HepG2 (cell line): ENCODE results near the gene AKAP12. TPM values are rescaled to one million over a fixed set of nuclear protein-coding genes. Genes with fewer than 3 reads are reported as not detected.
A peak's percentile ranks its signal among the peaks of the same experiment; 100 is the strongest.

Experiments
- ATAC-seq: fragments of 200-7000 bp; cut with Tn5 transposase; 3 replicates; pipeline ENCODE4 v1.9.1; 2020; ENCODE audit warnings: mild to moderate bottlenecking, moderate library complexity
- BruUV-seq: library from RNA; stranded (reverse); fragments of 400-500 nt; replicated peaks from 2 replicates; lab custom pipeline; 2021; lab: Mats Ljungman, UMichigan
- CTCF ChIA-PET: fragments of 300-600 bp; formaldehyde crosslinking; extraction: SDS; loops from one replicate; lab custom pipeline; 2021; ENCODE audit warnings: low total read pairs, inconsistent platforms, low intra/inter-chr PET ratio; lab: Yijun Ruan, JAX
- POLR2A ChIA-PET: fragments of 350-600 bp; sonication (Branson Sonifier 250); formaldehyde crosslinking; loops from one replicate; lab custom pipeline; 2020; ENCODE audit warnings: antibody characterized with exemption, inconsistent platforms; lab: Yijun Ruan, JAX
- DNase-seq: peaks from one replicate; pipeline ENCODE4 v3.0.0-alpha.2; 2015; ENCODE audit warnings: low spot score
- FAIRE-seq: peaks from 3 replicates; lab custom pipeline; 2011; peaks lifted over from hg19 to GRCh38; lab: Jason Lieb, UNC
- H2AFZ ChIP-seq: one replicate; pipeline ENCODE4 v1.6.1; 2011; ENCODE audit warnings: low read length, inconsistent platforms
- H3K27ac ChIP-seq: fragments of 300-600 bp; 3 replicates; pipeline ENCODE4 v1.8.0; 2011; ENCODE audit warnings: mixed run types, mild to moderate bottlenecking, mixed read lengths, low read length, inconsistent platforms; ENCODE audit not compliant: insufficient read depth; ENCODE audit errors: extremely low read length
- H3K27me3 ChIP-seq, 2 experiments: fragments of 200-600 bp in 1 of 2; 2 replicates in 1 of 2; 3 replicates in 1 of 2; pipeline versions ENCODE4 v1.6.0 to v1.8.0; 2011; ENCODE audit warnings: low read length in 2 of 2, mild to moderate bottlenecking in 2 of 2, moderate library complexity in 2 of 2, inconsistent platforms in 1 of 2; ENCODE audit not compliant: insufficient read depth in 2 of 2, control insufficient read depth in 1 of 2
- H3K36me3 ChIP-seq, 2 experiments: fragments of 200-600 bp in 1 of 2; replicated peaks in 1 of 2; 2 replicates in 1 of 2; 3 replicates in 1 of 2; pipeline versions ENCODE4 v1.5.1 to v1.8.0; 2011; ENCODE audit warnings: low read length in 2 of 2, inconsistent platforms in 1 of 2; ENCODE audit not compliant: insufficient read depth in 2 of 2, control insufficient read depth in 1 of 2
- H3K4me1 ChIP-seq: 2 replicates; pipeline ENCODE4 v1.5.1; 2012; ENCODE audit warnings: low read length, inconsistent platforms; ENCODE audit not compliant: insufficient read depth
- H3K4me2 ChIP-seq: 2 replicates; pipeline ENCODE4 v1.6.0; 2011; ENCODE audit warnings: low read depth, low read length, inconsistent platforms
- H3K4me3 ChIP-seq, 3 experiments: fragments of 200-600 bp in 1 of 3; sonication (generic), shearing (Covaris generic) in 1 of 3; replicated peaks in 1 of 3; 2 replicates each; pipeline ENCODE4 v1.5.1; 2011 to 2016; ENCODE audit warnings: low read length in 3 of 3, inconsistent platforms in 2 of 3, low read depth in 2 of 3, mild to moderate bottlenecking in 2 of 3, control low read depth in 1 of 3, mixed read lengths in 1 of 3; ENCODE audit not compliant: insufficient read depth in 1 of 3
- H3K79me2 ChIP-seq: one replicate; pipeline ENCODE4 v1.6.1; 2011; ENCODE audit warnings: low read length, inconsistent platforms; ENCODE audit not compliant: insufficient read depth
- H3K9ac ChIP-seq: 2 replicates; pipeline ENCODE4 v1.6.0; 2011; ENCODE audit warnings: mild to moderate bottlenecking, low read depth, low read length, inconsistent platforms; ENCODE audit not compliant: insufficient read depth
- H3K9me3 ChIP-seq: 2 replicates; pipeline ENCODE4 v1.5.1; 2012; ENCODE audit warnings: mild to moderate bottlenecking, low read length
- H4K20me1 ChIP-seq: 2 replicates; pipeline ENCODE4 v1.6.0; 2011; ENCODE audit warnings: inconsistent platforms, mild to moderate bottlenecking, low read length, moderate library complexity; ENCODE audit not compliant: insufficient read depth
- DMAP1 ChIP-seq: IDR thresholded peaks from 2 replicates; pipeline ENCODE4 v1.6.1; 2016
- DR1 ChIP-seq: sonication (generic); formaldehyde crosslinking; IDR thresholded peaks from 2 replicates; pipeline ENCODE4 v1.8.0; 2021; ENCODE audit warnings: mild to moderate bottlenecking, missing genetic modification reagents, inconsistent platforms
- ETV6 ChIP-seq: sonication (generic); formaldehyde crosslinking; conservative IDR thresholded peaks from 2 replicates; pipeline ENCODE4 v1.4.0; 2020; ENCODE audit warnings: missing genetic modification reagents
- HES4 ChIP-seq: sonication (generic); formaldehyde crosslinking; IDR thresholded peaks from 2 replicates; pipeline ENCODE4 v1.9.0; 2021; ENCODE audit warnings: mild to moderate bottlenecking, missing genetic modification reagents, borderline replicate concordance
- KLF16 ChIP-seq, 2 experiments: sonication (generic) in 1 of 2; formaldehyde crosslinking in 1 of 2; IDR thresholded peaks; 2 replicates each; pipeline versions ENCODE4 v1.6.1 to v1.8.0; 2016 to 2023; ENCODE audit warnings: missing genetic modification reagents in 2 of 2, missing compliant biosample characterization in 1 of 2
- MXD1 ChIP-seq: sonication (generic); formaldehyde crosslinking; IDR thresholded peaks from 2 replicates; pipeline ENCODE4 v1.4.0; 2020; ENCODE audit warnings: mild to moderate bottlenecking, missing genetic modification reagents
- RBM39 ChIP-seq: fragments of 200-400 bp; formaldehyde crosslinking; IDR thresholded peaks from one replicate; pipeline ENCODE4 v1.6.1; 2018; ENCODE audit warnings: antibody characterized with exemption, mild to moderate bottlenecking, low read depth, low read length; ENCODE audit not compliant: poor library complexity, severe bottlenecking
- SKI ChIP-seq: fragments of 450-650 bp; IDR thresholded peaks from one replicate; pipeline ENCODE4 v1.6.1; 2018; ENCODE audit warnings: mild to moderate bottlenecking; ENCODE audit not compliant: partially characterized antibody
- STAT6 ChIP-seq: sonication (generic); formaldehyde crosslinking; IDR thresholded peaks from 2 replicates; pipeline ENCODE4 v1.4.0; 2020; ENCODE audit warnings: missing genetic modification reagents, mild to moderate bottlenecking, borderline replicate concordance
- ZBTB1 ChIP-seq: sonication (generic); formaldehyde crosslinking; IDR thresholded peaks from 2 replicates; pipeline ENCODE4 v1.4.0; 2020; ENCODE audit warnings: missing genetic modification reagents, borderline replicate concordance
- ZBTB8A ChIP-seq: sonication (generic); formaldehyde crosslinking; IDR thresholded peaks from 2 replicates; pipeline ENCODE4 v1.4.0; 2020; ENCODE audit warnings: mild to moderate bottlenecking, low read depth, missing genetic modification reagents, borderline replicate concordance
- ZNF468 ChIP-seq: sonication (generic); formaldehyde crosslinking; IDR thresholded peaks from 2 replicates; pipeline ENCODE4 v1.8.0; 2022; ENCODE audit warnings: mild to moderate bottlenecking, moderate library complexity, missing genetic modification reagents
- ZSCAN20 ChIP-seq: sonication (generic); formaldehyde crosslinking; IDR thresholded peaks from 2 replicates; pipeline ENCODE4 v1.4.0; 2020; ENCODE audit warnings: missing genetic modification reagents, mild to moderate bottlenecking, borderline replicate concordance
- ZSCAN9 ChIP-seq: IDR thresholded peaks from 2 replicates; pipeline ENCODE4 v1.6.1; 2016; ENCODE audit warnings: borderline replicate concordance
- ZXDC ChIP-seq: sonication (generic); formaldehyde crosslinking; IDR thresholded peaks from 2 replicates; pipeline ENCODE4 v1.5.0; 2020; ENCODE audit warnings: mild to moderate bottlenecking, missing genetic modification reagents
- WGBS: methylation state at CpG from one replicate; pipeline ENCODE4 v1.1.6; 2017; ENCODE audit warnings: low lambda C conversion rate; 5-methylcytosine and 5-hydroxymethylcytosine counted together
- in situ Hi-C: cut with HindIII; loops from 2 replicates; pipeline ENCODE4 v1.10.0; 2017; ENCODE audit warnings: low pct_unique_long_range_greater_than_20kb; ENCODE audit not compliant: extremely low pct_ligation_motif_present
- intact Hi-C: fragments of 100-400 bp; cut with micrococcal nuclease; formaldehyde crosslinking; loops from one replicate; pipeline ENCODE4 v1.10.0; 2022; ENCODE audit not compliant: unreplicated experiment
- polyA plus RNA-seq, 8 experiments: library from polyadenylated mRNA; depleted of rRNA in 3 of 8; stranded (reverse) in 7 of 8; unstranded in 1 of 8; fragments of >200 nt; fragmentation: Illumina TruSeq in 4 of 8; extraction: Trizol in 4 of 8; gene quantifications; 2 replicates each; pipeline versions ENCODE4 v1.2.1 to v1.2.3, GENCODE V29; 2011 to 2016; ENCODE audit warnings: low read depth in 4 of 8, missing spikeins in 1 of 8, mixed read lengths in 1 of 8; ENCODE audit not compliant: insufficient read depth in 1 of 8
- total RNA-seq, 5 experiments: library from RNA; depleted of rRNA; stranded (reverse); fragments of >200 nt; fragmentation: Illumina TruSeq; extraction: Trizol; gene quantifications; 2 replicates each; pipeline ENCODE4 v1.2.3, GENCODE V29; 2016; ENCODE audit warnings: low read depth in 1 of 5

The AKAP12 gene
- total and polyA plus RNA-seq, 2 of the 13 experiments (the other 11 are each of a cell fraction or from before 2014, with no cell fraction given) = 10.6 to 19.0 TPM

GRCh38 chr6:151390276-151390850, 150.6 kb downstream of the AKAP12 start (continued):
- TF ChIP-seq ZXDC (no peak), DR1 (CRISPR knock-in tag) (peak; percentile 66), ZSCAN9 (CRISPR knock-in tag) (no peak), SKI (peak; percentile 84), RBM39 (peak; percentile 22), ETV6 (peak; percentile 31; the same call in 1 of the 2 replicates)
- TF ChIP-seq, all 625 proteins: peak for 222

GRCh38 chr6:151390851-151391470, 151.2 kb downstream of the AKAP12 start:
- peaks cover 0 to 1% of the 10 kb centered on the region in 2 experiments; a peak in 1 of 5 replicates for H3K36me3 ChIP-seq
- peaks cover 28% of the 10 kb centered on the region for H4K20me1 ChIP-seq
- H3K79me2 ChIP-seq = peaks cover 75% of the 10 kb centered on the region
- in situ Hi-C loops = no loop called here
- peak; percentile 23 for ATAC-seq
- no TSS peak for BruUV-seq
- peak overlapping the region; percentile 78 for H3K4me2 ChIP-seq
- H3K4me3 ChIP-seq = peak overlapping the region; percentile 91 to 98 (median 94)
- H3K9me3 ChIP-seq = no peaks in the 10 kb centered on the region
- peak overlapping the region; percentile 98 for H3K9ac ChIP-seq
- FAIRE-seq = no peak
- peak; percentile 52 for DNase-seq
- intact Hi-C loops = loop anchor here (2.0 to 10.0 kb wide), 3 partner anchors 16 to 1594 kb away; partner anchors contain the start of genes FBXO5 and RMND1
- WGBS = 0% methylated on average over 37 of the region's 78 CpGs
- ChIA-PET CTCF (no interaction called here), POLR2A (interaction anchor here (0.6 to 2.5 kb wide), 8 partner anchors 9 to 589 kb away, joined by 3 to 22 read pairs (median 4); partner anchors contain the start of gene RMND1)
- H3K27me3 ChIP-seq = no peaks in the 10 kb centered on the region; a peak in 1 of 5 replicates
- H3K4me1 ChIP-seq = peaks cover 54% of the 10 kb centered on the region
- no peak overlapping the region for H2AFZ ChIP-seq
- peak overlapping the region; percentile 99 for H3K27ac ChIP-seq
- TF ChIP-seq ZBTB1 (CRISPR knock-in tag) (no peak), ZBTB8A (CRISPR knock-in tag) (0 out of 2 replicates have a peak, but pooled peaks have one; percentile 27), HES4 (CRISPR knock-in tag) (peak; percentile 64; the same call in 1 of the 2 replicates), STAT6 (CRISPR knock-in tag) (no peak), DMAP1 (CRISPR knock-in tag) (peak; percentile 14; the same call in 1 of the 2 replicates), ZNF468 (peak; percentile 68; the same call in 1 of the 2 replicates), KLF16 (CRISPR knock-in tag; IDR thresholded peaks at IDR 0.05) (peak in 1 of 2 experiments; percentile 67; a peak in 1 of 4 replicates), ZSCAN20 (CRISPR knock-in tag) (peak; percentile 74; the same call in 1 of the 2 replicates), MXD1 (peak; percentile 77; the same call in 1 of the 2 replicates)
